GM18502 (cell line): Measurements from ENCODE around the gene MMP27.
"Not testable (repeated sequence)": the region's sequence is repeated elsewhere in the genome, so short reads cannot be mapped to it uniquely, and the experiment has no call there.

Experiments
- ATAC-seq: cut with Tn5 transposase; IDR thresholded peaks from one replicate; pipeline ENCODE4 v1.9.1; 2021; ENCODE audit warnings: mild to moderate bottlenecking; ENCODE audit not compliant: unreplicated experiment, poor library complexity

The MMP27 gene, protein sequence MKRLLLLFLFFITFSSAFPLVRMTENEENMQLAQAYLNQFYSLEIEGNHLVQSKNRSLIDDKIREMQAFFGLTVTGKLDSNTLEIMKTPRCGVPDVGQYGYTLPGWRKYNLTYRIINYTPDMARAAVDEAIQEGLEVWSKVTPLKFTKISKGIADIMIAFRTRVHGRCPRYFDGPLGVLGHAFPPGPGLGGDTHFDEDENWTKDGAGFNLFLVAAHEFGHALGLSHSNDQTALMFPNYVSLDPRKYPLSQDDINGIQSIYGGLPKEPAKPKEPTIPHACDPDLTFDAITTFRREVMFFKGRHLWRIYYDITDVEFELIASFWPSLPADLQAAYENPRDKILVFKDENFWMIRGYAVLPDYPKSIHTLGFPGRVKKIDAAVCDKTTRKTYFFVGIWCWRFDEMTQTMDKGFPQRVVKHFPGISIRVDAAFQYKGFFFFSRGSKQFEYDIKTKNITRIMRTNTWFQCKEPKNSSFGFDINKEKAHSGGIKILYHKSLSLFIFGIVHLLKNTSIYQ

DNA sequence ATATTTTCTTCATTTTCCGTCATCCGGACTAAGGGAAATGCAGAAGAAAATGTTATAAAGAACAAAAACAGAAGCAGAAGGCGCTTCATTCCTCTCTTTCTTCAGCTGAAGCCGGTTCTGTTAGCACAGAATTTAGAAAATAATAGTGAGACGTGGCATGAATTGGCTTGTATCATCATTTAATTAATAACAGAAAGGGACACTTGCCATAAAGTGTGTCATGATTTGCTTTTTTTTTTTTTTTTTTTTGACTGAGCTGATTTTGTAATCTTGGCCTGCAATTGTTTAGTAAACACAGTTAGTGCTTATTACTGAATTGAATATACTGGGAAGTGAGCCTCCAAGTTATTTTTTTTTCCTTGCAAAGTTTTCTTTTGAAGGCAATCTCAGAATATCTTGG lies at the start of gene MMP27:
MMP27 (minus strand) TSS at position 144 of the 400 bp plus-strand sequence; CDS start at position 89, 55 bp downstream.
- no peak for ATAC-seq

- no peak for ATAC-seq
These were observed 47.7 kb upstream of the MMP27 start for GRCh38 chr11:102753267-102753666.

DNA sequence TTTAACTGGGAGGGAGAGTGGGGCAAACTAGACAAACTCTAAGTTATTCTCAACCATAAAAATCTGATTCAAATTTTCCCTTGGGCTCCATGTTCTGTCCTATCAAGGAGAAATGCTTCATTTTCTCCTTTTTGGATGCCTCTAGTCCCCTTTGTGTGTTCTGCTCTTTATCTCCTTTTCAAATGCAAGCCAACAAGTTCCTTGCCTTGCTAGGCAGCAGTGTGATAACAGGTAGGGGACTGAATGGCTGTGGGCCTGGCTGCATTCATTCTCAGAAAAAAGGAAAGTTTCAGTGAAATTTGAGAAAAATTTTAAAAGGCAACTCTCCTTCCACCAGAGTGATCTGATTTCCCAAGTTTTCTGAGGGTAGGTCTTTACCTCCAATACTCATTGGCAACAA lies 46.1 kb upstream of the MMP27 start:
- ATAC-seq, result no peak

DNA sequence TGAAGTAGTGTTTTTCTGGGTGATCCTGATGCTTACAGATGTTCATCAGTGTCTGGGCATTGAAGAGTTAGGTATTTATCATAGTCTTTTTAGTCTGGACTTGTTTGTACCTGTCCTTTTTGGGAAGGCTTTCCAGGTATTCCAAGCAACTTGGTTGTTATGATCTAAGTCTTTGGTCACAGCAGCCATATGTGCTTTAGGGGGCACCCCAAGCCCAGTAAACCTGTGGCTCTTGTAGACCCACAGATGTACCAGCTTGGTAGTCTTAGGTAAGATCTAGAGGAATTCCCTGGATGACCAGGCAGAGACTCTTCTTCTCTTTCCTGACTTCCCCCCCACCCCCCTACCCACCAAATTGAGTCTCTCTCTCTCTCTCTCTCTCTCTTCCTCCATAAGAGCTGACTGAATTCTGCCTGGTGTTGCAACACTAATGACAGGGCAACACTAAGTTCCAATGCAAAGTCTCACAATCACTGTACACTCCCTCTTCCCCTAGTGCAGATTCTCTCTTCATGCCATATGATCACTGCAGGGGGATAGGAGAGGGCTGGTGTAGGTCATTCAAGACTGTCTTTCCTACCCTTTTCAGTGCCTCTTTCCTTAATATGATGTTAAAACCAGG lies 43.6 kb upstream of the MMP27 start:
- ATAC-seq, result no peak

GRCh38 chr11:102746746-102747578 lies 41.4 kb upstream of the MMP27 start:
- ATAC-seq, result not testable (repeated sequence)

DNA sequence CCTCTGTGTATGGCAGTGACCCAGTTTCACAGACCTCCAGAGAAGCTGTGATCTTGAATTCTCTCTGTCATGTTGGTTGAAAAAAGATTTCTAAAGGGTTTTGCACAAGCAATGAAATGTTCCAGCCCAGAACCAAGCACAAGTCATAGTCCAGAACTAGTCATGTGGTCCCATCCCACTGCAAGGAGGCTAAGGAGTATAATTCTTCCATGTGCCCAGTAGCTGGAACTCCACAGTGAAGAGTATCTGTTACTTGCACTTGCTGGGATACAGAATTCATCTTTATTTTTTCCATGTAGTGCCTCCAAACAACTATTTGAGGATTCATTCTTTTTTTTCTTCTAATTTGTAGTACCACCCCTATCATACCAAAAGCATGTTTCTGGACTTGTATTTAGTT lies 29.1 kb upstream of the MMP27 start:
- ATAC-seq, result no peak

DNA sequence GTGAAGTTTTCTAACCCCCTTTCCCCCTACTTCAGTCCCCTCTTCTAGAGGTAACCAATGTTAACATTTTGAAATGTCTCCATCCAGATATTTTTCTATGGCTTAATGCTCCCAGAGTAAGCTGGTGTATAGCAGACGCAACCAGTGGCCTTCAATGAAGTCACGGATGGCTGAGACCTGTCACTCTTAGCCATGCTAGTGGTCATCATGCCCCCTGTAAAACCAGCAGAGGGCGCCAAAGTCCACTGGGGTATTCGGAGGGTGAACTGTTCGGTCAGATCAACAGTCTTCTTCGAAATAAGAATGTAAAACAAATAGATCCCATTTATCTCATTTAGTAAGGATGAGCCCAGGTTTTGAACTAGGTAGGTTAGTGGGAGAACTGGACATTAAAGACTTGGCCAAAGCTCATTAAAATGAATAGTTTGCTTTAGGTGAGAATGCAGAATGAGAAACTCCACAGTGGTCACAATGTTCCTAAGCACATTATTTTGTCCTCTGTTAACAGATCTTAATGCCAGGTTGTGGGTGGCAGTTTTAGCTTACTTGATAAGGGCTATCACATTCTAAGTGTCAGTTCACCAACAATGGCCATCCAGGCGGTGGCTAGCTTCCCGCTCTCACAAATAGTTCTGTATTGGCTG lies 27.8 kb upstream of the MMP27 start:
- peak; percentile 91 for ATAC-seq

GRCh38 chr11:102730944-102731343 lies 25.4 kb upstream of the MMP27 start:
- ATAC-seq, result not testable (repeated sequence)

DNA sequence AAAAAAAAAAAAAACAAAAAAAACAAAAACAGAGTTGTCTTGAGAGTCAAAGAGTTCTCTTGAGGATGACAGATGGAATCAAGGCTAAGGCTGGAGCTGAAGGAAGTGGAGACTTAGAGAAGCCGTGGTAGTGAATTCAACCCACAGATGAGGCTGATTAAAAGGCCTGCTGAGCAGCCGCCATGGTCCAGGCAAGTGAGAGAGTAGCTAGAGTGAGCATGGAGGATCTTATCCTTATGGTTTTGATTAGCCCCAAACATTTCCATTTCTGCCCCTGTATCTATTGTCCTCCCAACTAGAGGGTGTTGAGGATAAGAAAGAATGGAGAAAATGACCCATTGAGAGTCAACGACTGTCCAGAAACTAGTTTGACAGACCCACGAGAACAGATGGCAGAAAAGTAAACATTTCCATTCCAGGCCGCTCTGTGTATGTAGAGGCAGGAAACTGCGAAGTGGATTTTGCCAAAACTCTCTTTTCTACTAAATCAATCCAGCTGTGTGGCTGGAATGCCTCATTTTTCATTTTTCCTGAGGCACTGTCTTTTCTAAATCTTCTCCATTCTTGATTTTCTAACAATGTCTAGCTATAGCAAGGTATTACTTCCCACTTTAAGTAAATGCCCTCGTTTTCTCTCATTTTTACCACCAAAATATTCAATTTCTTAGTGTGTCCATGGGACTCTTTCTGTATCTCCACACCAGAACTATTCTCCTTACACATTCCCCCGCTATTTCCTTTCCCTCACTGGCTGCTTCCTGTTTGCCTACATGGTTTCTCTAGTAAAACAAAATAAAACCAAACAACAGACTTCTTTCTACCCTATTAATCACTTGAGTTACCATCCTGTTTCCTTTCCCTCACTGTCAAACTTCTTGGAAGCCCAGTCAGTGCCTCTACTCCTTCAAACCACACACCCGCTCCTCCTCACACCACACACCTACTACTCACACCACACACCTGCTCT lies 24.6 kb upstream of the MMP27 start:
- no peak for ATAC-seq

GRCh38 chr11:102727890-102728289 lies 22.3 kb upstream of the MMP27 start:
- ATAC-seq, result no peak

DNA sequence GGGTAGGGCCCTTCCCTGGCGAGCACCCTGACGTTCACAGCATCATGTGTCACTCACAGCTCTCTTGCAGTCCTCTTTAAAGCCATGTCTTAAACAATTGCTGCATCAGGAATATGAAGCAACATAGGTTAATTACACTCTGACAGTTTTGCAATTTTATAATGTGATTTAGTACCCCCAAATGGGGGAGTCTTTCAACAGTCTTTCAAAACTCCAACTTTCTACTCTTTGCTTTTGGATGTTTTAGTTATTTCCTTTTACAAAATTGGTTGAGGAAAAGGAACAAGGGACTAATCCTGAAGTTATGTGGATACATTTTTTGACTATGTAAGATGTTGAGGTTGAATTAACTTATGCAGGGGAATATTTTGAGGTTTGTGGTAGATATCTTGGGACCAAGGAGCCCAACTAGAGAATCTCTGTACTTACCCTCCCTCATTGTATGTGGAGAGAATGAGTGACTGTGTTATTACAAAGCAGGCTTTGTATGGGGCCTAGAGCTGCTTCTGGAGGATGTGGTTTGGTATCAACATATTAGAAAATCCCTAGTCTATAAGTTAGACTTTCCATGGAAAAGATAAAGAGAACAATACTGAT lies 19.4 kb upstream of the MMP27 start, which contains the start of gene MMP8:
MMP8 (minus strand) TSS at position 51 of the 597 bp plus-strand sequence. CDS start 99 bp downstream, outside the sequence.
- no peak for ATAC-seq

- ATAC-seq, result no peak
These were observed 17.3 kb upstream of the MMP27 start for GRCh38 chr11:102722821-102723220.

GRCh38 chr11:102719620-102720277 lies 14.2 kb upstream of the MMP27 start:
- ATAC-seq, result no peak

- no peak for ATAC-seq
These were observed 11.7 kb upstream of the MMP27 start for GRCh38 chr11:102717280-102717679.

- peak; percentile 59 for ATAC-seq
These were observed 11.0 kb upstream of the MMP27 start for GRCh38 chr11:102716527-102716926.

DNA sequence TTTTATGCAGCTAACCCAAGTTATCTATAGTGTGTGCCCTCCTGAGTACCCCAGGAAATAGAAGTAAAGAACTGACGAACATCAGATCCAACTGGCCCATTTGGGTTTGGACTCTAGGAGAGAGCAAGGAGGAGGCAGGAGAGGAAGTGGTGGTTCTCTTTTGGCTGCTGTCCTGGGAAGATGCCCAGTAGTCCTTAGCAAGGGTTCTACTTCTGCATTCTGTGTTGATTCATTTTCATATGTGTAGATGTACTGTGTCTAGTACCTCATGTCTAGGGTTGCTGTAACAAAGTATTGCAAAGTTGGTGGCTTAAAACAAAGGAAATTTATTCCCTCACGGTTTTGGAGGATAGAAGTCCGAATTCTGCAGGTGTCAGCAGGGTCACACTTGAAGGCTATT lies 6.6 kb upstream of the MMP27 start:
- no peak for ATAC-seq

GRCh38 chr11:102709201-102709945 lies 3.8 kb upstream of the MMP27 start:
- no peak for ATAC-seq
